Measurements from ENCODE around the gene BAG5. TPM values are rescaled to one million over a fixed set of nuclear protein-coding genes. Genes with fewer than 3 reads are reported as not detected.

The BAG5 gene
- total RNA-seq, 4 donors from 2014 or later: 39.4 to 77.5 (median 44.4) TPM

GRCh38 chr14:103520269-103520656 lies 42.2 kb downstream of the BAG5 start:
- Histone ChIP-seq H3K4me3 (replicated peaks in 1 of 3) (peak overlapping the region in 1 of 3 donors; percentile 66), H3K27me3 (no peaks in the 10 kb centered on the region), H3K36me3 (no peaks in the 10 kb centered on the region), H3K9me3 (no peaks in the 10 kb centered on the region), H3K27ac (peak overlapping the region; percentile 70 to 98 (median 94)), H3K4me1 (peaks cover 59 to 63% of the 10 kb centered on the region in 2 donors)
- no peak for DNase-seq
- WGBS, 2 donors: 49 to 58% methylated on average over 2 to 10 of the region's 10 CpGs
- intact Hi-C loops (cut with DNase I): no loop called here
- no peak for TF ChIP-seq POLR2A (IDR thresholded peaks at IDR 0.05)
- no peak for TF ChIP-seq CTCF (IDR thresholded peaks at IDR 0.05)

GRCh38 chr14:103519837-103520212 lies 42.6 kb downstream of the BAG5 start:
- intact Hi-C loops (cut with DNase I): loop anchor here (2.0 kb wide), 1 partner anchor 27 kb away; no protein-coding TSS in a partner anchor
- Histone ChIP-seq H3K27ac (peak overlapping the region; percentile 70 to 98 (median 94)), H3K36me3 (no peaks in the 10 kb centered on the region), H3K4me1 (peaks cover 63 to 67% of the 10 kb centered on the region in 2 donors), H3K4me3 (replicated peaks in 1 of 3) (no peak overlapping the region), H3K9me3 (no peaks in the 10 kb centered on the region), H3K27me3 (no peaks in the 10 kb centered on the region)
- TF ChIP-seq CTCF (IDR thresholded peaks at IDR 0.05) (no peak), POLR2A (IDR thresholded peaks at IDR 0.05) (peak in 1 of 2 donors; percentile 68)
- peak; percentile 95 for DNase-seq
- 20 to 24% methylated on average over 14 to 17 of the region's 22 CpGs for WGBS, 2 donors

- Histone ChIP-seq H3K27ac (peak overlapping the region; percentile 70 to 98 (median 94)), H3K36me3 (no peaks in the 10 kb centered on the region), H3K9me3 (no peaks in the 10 kb centered on the region), H3K27me3 (no peaks in the 10 kb centered on the region), H3K4me1 (peaks cover 67 to 71% of the 10 kb centered on the region in 2 donors), H3K4me3 (replicated peaks in 1 of 3) (no peak overlapping the region)
- WGBS, 2 donors: 20 to 22% methylated on average over 10 to 12 of the region's 13 CpGs
- TF ChIP-seq CTCF (IDR thresholded peaks at IDR 0.05) (no peak), POLR2A (IDR thresholded peaks at IDR 0.05) (no peak)
- intact Hi-C loops (cut with DNase I): loop anchor here (2.0 kb wide), 1 partner anchor 28 kb away; no protein-coding TSS in a partner anchor
- DNase-seq: peak; percentile 75 to 82
Measured at GRCh38 chr14:103519043-103519836, 43.2 kb downstream of the BAG5 start.

GRCh38 chr14:103518422-103519042 lies 43.9 kb downstream of the BAG5 start:
- peak; percentile 60 to 74 for DNase-seq

More at GRCh38 chr14:103518422-103519042, 43.9 kb downstream of the BAG5 start:
- Histone ChIP-seq H3K4me3 (replicated peaks in 1 of 3) (no peak overlapping the region), H3K36me3 (no peaks in the 10 kb centered on the region), H3K4me1 (peaks cover 74 to 78% of the 10 kb centered on the region in 2 donors), H3K27me3 (no peaks in the 10 kb centered on the region), H3K27ac (peak overlapping the region; percentile 70 to 98 (median 94)), H3K9me3 (no peaks in the 10 kb centered on the region)
- 57 to 59% methylated on average over 5 to 7 of the region's 9 CpGs for WGBS, 2 donors
- TF ChIP-seq POLR2A (IDR thresholded peaks at IDR 0.05) (no peak), CTCF (IDR thresholded peaks at IDR 0.05) (peak; percentile 69 to 86 (median 76))
- intact Hi-C loops (cut with DNase I): loop anchor here (2.0 kb wide), 1 partner anchor 28 kb away; no protein-coding TSS in a partner anchor

All from thyroid gland (tissue), 4 donors.